Coronary artery (tissue), 2 donors: ENCODE data around the gene CCL22.
"Not testable (repeated sequence)": the region's sequence is repeated elsewhere in the genome, so short reads cannot be mapped to it uniquely, and the experiment has no call there.

Experiments used
- DNase-seq: peaks from one replicate; pipeline ENCODE4 v3.0.0-alpha.2; 2017; ENCODE audit warnings: low spot score
- H3K27ac ChIP-seq, 2 donors: fragments of 200-600 bp; sonication (generic); one replicate each; pipeline ENCODE4 v1.5.1; 2016 to 2019
- H3K4me3 ChIP-seq: fragments of 200-600 bp; sonication (generic); 2 replicates; pipeline ENCODE4 v1.5.1; 2016; ENCODE audit warnings: mild to moderate bottlenecking, moderate library complexity
- TF ChIP-seq, protein P1 (sequence below): fragments of 200-600 bp; sonication (generic); IDR thresholded peaks from one replicate; pipeline ENCODE4 v1.5.1; 2019; ENCODE audit warnings: antibody characterized with exemption

The CCL22 gene

GRCh38 chr16:57335366-57335765 is 23.2 kb upstream of the CCL22 start:
- H3K4me3 ChIP-seq, result no peak overlapping the region

DNA sequence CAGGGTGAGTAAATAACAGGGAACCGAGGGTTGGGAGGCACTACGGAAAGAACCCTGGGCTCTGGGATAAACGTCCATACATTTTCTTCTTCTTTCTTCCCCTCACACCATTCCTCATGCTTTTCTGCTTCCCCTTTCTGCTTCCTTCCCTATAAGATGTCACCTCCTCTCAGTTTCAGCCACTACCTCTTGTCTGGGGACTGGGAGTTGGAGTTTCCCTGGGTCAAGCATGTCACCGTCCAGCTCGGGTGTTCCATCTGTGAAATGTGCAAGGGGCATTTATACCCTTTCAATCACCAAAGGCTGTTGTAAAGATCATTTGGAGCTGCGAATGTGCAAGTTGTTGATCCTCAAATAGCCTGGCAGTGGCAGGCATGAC is 17.5 kb upstream of the CCL22 start:
- H3K4me3 ChIP-seq, result no peak overlapping the region
- TF ChIP-seq, protein P1, sequence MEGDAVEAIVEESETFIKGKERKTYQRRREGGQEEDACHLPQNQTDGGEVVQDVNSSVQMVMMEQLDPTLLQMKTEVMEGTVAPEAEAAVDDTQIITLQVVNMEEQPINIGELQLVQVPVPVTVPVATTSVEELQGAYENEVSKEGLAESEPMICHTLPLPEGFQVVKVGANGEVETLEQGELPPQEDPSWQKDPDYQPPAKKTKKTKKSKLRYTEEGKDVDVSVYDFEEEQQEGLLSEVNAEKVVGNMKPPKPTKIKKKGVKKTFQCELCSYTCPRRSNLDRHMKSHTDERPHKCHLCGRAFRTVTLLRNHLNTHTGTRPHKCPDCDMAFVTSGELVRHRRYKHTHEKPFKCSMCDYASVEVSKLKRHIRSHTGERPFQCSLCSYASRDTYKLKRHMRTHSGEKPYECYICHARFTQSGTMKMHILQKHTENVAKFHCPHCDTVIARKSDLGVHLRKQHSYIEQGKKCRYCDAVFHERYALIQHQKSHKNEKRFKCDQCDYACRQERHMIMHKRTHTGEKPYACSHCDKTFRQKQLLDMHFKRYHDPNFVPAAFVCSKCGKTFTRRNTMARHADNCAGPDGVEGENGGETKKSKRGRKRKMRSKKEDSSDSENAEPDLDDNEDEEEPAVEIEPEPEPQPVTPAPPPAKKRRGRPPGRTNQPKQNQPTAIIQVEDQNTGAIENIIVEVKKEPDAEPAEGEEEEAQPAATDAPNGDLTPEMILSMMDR, result no peak
- DNase-seq, result no peak
- no peak overlapping the region for H3K27ac ChIP-seq

More at GRCh38 chr16:57335366-57335765, 23.2 kb upstream of the CCL22 start:
- no peak overlapping the region for H3K27ac ChIP-seq
- no peak for DNase-seq
- TF ChIP-seq, protein P1, result no peak

- H3K27ac ChIP-seq, result no peak overlapping the region
- no peak overlapping the region for H3K4me3 ChIP-seq
- TF ChIP-seq, protein P1, result no peak
- DNase-seq, result no peak
Measured at GRCh38 chr16:57341441-57342303, 16.9 kb upstream of the CCL22 start.

- DNase-seq, result not testable (repeated sequence)
Measured at GRCh38 chr16:57342606-57343005, 16.0 kb upstream of the CCL22 start.

DNA sequence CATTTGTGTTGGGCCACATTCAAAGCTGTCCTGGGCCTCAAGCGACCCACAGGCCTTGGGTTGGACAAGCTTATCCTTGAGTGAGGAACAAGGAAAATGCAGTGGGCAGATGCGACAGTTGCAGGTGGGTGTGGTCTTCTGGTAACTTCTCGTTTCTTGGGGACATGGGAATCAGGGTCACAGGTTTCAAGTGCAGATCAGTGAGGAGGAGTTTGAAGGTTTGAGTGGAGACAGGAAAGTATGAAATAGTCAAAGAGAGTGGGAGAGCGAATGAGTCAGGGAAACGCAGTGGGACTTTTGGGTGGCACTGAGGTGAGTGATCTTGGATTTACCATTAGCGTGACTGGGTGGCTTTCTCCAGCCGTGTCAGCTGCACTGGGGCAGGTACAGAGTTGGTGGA is 15.4 kb upstream of the CCL22 start:
- Histone ChIP-seq H3K4me3 (no peak overlapping the region), H3K27ac (no peak overlapping the region)
- DNase-seq, result no peak
- TF ChIP-seq, protein P1, result no peak

More at GRCh38 chr16:57342606-57343005, 16.0 kb upstream of the CCL22 start:
- not testable (repeated sequence) for H3K27ac ChIP-seq, H3K4me3 ChIP-seq

GRCh38 chr16:57344094-57344493 is 14.5 kb upstream of the CCL22 start:
- H3K27ac ChIP-seq, H3K4me3 ChIP-seq, DNase-seq: not testable (repeated sequence)

GRCh38 chr16:57345021-57345420 is 13.6 kb upstream of the CCL22 start:
- no peak for DNase-seq
- TF ChIP-seq, protein P1, result no peak
- Histone ChIP-seq H3K27ac (no peak overlapping the region), H3K4me3 (no peak overlapping the region)

- Histone ChIP-seq H3K4me3 (no peak overlapping the region), H3K27ac (no peak overlapping the region)
- DNase-seq, result no peak
- TF ChIP-seq, protein P1, result no peak
Measured at GRCh38 chr16:57345666-57346204, 12.8 kb upstream of the CCL22 start.
